Bone marrow (tissue), 2 donors: ENCODE data around the gene SNX27.
A peak's percentile ranks its signal among the peaks of the same experiment; 100 is the strongest.
"Not testable (repeated sequence)": the region's sequence is repeated elsewhere in the genome, so short reads cannot be mapped to it uniquely, and the experiment has no call there.

Source experiments
- DNase-seq, 2 donors: peaks; one replicate each; lab custom pipeline; 2025; lab: John Stamatoyannopoulos, UW

The SNX27 gene

DNA sequence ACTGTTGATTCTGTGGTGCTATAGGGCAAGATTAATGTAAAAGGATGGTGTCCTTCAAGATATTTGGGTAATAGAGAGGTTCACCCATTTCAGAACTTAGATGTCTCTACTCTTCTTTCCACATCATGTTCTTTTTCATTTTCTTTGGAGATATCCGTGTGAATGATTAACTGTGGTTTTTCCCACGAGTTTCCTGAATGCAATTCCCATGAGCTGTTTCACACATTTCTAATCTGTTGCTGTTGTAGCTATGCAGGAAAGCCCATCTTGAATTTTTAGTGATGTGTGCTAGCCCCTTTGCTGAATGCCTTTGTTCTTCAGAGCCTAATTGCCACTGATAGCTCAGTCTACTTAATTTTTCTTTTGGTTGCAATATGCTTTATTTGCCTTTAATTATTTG is 27.6 kb downstream of the SNX27 start:
- no peak for DNase-seq

DNA sequence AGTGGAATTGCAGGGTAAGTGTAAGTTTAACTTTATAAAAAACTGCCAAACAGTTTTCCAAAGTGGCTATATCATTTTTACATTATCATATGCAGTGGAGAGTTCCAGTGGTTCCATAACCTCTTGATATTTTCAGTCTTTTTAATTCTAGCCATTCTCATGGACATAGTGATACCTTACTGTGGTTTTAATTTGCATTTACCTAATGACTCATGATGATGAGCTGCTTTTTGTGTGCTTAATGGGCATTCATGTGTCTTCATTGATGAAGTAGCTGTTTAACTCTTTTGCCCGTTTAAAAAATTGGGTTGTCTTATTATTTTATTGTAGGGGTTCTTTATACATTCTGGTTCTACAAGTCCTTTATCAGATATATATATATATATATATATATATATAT is 29.4 kb downstream of the SNX27 start:
- no peak for DNase-seq

DNA sequence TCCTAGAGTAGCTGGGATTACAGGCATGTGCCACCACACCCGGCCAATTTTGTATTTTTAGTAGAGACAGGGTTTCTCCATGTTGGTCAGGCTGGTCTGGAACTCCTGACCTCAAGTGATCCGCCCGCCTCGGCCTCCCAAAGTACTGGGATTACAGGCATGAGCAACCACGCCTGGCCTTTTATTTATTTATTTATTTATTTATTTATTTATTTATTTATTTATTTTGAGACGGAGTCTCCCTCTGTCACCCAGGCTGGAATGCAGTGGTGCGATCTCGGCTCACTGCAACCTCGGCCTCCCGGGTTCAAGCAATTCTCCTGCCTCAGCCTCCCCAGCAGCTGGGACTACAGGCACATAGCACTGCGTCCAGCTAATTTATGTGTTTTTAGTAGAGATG is 31.2 kb downstream of the SNX27 start:
- DNase-seq, result not testable (repeated sequence)

DNA sequence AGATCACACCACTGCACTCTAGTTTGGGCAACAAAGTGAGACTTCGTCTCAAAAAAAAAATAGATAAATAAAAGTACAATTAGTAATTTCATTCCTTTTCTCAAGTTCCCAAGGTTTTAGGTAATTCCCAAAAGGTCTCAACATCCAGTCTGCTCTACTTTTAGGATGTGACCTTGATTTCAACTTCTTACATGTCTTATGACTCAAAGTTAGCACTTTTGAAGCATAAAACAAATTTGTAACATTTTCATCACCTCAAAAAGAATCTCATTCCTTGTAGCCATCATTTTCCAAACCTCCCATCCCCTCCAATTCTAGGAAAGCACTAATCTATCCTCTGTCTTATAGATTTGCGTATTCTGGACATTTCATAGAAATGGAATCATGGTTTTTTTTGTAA is 32.2 kb downstream of the SNX27 start:
- DNase-seq, result no peak

DNA sequence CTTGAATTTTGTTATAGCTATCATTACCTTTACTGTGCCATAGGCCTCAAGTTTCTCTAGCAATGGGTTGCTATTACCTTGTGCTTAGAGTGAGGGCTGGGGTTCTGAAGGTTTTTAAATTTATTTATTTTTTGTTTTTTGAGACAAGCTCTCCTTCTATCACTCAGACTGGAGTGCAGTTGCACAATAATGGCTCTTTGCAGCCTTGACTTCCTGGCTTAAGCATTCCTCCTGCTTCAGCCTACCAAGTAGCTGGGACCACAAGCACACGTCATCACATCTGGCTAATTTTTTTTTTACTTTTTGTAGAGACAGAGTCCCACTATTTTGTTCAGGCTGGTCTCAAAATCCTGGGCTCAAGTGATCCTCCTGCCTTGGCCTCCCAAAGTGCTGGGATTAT is 41.5 kb downstream of the SNX27 start:
- DNase-seq, result peak in 1 of 2 donors; percentile 47

DNA sequence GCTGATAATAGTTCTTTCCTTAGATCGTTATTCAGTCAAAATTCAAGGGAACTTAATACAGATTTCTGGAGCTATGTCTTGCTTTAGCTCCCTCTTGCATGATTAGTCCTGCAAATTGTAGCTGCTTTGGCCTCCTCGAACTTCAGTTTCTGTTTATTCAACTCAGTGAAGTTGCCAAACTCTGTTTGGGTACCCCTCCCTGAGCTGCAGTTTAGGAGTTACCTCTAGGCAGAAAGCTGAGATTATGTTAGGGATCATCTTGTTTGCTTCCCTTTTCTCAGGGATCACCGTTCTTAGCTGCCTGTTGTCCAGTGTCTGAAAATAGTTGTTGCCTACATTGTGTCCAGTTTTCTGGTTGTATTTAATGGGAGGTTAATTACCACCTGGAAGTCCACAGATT is 43.5 kb downstream of the SNX27 start:
- no peak for DNase-seq

DNA sequence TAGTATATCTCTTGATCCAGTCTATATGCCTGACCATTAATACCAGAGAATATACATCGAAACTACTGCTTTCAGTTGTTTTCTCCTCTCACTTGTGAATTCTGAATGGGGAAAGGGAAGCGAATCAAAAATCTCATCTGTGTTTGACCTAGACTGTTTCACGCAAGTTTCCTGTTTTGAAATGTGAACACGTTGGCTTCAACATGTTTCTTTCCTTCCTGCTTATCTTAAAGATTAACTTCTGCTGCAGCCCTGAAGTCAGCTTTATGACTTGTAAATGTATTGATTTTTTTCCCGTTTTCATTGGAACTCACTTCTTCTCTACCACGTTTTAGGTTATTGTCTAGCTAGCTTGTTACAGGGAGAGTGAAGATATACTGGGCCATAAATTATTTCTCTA is 49.9 kb downstream of the SNX27 start:
- DNase-seq, result peak in 1 of 2 donors; percentile 38

DNA sequence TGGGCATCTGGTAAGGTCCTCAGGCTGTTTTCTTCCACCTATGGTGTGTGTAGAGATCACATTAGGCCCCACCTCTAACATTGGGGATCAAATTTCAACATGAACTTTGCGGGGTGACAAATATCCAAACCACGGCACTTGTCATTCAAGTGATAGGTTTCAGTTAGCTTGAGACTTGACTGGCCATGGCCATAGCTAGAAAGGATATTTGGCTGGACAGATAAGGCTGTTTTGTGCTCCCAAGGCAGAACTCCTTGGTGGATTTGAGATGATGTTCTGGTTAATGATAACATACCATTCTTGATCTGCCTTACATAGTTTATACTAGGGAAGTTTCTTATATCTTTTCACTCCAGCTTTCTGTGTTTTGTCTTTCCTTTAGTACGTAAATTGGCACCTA is 56.2 kb downstream of the SNX27 start:
- no peak for DNase-seq

DNA sequence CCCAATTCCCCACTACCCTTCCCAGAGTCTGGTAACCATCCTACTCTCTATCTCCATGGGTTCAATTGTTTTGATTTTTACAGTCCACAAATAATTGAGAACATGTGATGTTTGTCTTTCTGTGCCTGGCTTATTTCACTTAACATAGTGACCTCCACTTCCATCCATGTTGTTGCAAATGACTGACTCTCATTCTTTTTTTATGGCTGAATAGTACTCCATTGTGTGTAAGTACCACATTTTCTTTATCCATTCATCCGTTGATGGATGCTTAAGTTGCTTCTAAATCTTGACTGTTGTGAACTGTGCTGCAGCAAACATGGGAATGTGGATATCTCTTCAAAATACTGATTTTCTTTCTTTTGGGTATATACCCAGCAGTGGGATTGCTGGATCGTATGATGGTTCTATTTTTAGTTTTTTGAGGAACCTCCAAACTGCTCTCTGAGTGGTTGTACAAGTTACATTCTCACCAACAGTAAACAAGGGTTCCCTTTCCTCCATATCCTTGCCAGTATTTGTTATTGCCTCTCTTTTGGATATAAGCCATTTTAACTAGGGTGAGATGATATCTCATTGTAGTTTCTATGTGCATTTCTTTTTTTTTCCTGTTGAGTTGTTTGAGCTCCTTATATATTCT is 58.3 kb downstream of the SNX27 start:
- not testable (repeated sequence) for DNase-seq

DNA sequence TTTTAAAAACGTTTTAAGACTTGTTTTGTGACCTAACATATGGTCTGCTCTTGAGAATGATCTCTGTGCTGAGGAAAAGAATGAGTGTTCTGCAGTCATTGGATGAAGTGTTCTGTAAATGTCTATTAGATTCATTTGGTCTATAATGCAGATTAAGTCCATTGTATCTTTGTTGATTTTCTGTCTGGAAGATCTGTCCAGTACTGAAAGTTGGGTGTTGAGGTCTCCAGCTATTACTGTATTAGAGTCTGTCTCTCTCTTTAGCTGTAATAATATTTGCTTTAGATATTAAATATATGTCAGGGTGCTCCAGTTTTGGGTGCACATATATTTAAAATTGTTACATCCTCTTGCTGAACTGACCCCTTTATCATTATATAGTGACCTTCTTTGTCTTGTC is 61.6 kb downstream of the SNX27 start:
- DNase-seq, result no peak

DNA sequence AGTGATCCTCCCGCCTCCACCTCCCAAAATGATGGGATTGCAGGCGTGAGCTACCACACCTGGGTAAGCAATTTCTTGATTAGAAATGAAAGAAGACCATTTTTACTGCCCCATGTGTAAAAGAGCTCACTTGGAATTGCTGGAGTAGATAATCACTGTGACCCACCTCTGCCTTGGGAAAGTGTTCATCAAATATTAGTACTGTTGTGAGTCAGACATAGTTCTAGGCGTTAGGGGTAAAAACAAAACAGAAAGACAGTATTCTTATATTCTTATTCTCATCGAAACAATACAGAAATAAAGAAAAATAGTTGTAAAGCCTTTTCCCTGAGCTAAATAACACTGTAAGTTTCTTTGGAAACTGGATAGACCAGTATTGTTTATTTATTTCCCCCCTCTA is 68.5 kb downstream of the SNX27 start:
- DNase-seq, result no peak

DNA sequence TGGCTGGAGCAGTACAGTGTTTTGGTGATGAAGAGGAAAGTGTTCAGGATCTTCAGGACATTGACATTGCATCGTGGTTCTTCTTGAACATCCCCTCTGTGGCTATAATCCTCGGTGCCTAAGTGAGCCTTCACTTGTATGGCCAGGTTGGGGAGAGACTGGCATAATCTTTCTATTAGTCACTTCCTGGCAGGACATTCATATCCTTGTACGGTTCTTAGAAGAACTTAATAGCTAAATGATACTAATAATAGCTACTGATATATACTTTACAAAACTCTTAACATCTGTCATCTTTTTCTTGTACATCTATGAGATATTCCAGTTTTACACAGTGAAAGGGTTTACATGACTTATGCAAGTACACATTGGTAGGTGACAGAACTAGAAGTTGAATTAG is 69.0 kb downstream of the SNX27 start:
- no peak for DNase-seq

DNA sequence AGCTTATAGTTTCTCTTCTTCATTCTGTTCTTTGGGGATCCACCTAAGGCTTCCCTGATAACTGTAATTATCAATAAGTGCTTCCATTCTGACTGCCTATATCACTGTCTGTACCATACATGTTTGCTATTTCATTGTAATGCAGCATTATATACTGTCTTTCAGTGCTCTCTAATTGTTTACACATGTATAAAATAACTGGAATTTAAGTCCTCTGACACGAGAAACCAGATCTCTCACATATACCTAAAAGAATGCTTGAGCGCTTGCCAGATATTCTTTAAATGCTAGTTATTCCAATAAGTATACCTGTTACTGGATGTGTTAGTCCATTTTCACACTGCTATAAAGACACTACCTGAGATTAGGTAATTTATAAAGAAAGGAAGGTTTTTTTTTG is 70.1 kb downstream of the SNX27 start:
- DNase-seq, result no peak

DNA sequence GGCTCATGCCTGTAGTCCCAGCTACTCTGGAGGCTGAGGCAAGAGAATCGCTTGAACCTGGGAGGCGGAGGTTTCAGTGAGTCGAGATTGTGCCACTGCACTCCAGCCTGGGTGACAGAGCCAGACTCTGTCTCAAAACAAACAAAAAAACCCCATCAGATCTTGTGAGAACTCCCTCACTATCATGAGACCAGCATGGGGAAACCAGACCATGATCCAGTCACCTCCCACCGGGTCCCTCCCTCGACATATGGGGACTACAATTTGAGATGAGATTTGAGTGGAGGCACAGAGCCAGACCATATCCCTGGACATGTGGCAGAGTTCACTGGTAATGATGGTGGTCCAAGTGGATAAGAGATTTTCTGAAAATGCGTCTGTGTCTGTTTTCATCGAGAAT is 71.1 kb downstream of the SNX27 start:
- DNase-seq, result not testable (repeated sequence)

DNA sequence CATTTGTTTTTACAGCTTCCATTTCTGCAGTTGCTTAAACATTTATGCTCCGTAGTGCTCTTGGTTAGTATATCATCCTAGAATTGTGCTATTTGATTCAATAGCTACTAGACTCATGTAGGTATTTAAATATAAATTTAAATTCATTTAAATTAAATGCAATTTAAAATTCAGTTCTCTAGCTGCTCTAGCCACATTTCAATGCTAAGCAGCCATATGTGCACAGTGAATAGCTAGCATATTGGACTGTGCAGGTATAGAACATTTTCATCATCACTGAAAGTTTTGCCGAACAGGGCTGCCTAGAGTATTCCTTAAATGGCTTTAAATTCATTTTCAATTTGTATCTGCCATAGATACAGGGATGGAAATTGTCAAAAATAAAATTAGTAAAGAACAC is 72.3 kb downstream of the SNX27 start:
- DNase-seq, result no peak

DNA sequence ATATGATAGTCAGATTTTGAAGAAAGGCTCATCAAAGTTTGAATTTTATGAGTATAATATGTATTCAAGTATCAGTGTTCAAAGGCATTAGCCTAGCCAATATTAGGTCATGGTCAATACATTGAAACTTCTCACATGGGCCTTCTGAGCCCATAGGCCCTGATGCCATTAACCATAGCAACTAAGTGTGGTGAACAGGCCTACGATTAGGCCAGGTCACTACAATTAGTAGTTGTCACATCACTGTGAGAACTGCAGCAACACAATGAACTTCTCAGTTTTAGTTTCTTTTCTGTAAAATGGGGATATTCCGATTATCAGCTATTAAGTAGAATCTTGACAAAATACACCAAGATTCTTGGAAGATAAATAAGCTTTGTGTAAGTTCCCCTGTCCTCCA is 74.7 kb downstream of the SNX27 start:
- no peak for DNase-seq

DNA sequence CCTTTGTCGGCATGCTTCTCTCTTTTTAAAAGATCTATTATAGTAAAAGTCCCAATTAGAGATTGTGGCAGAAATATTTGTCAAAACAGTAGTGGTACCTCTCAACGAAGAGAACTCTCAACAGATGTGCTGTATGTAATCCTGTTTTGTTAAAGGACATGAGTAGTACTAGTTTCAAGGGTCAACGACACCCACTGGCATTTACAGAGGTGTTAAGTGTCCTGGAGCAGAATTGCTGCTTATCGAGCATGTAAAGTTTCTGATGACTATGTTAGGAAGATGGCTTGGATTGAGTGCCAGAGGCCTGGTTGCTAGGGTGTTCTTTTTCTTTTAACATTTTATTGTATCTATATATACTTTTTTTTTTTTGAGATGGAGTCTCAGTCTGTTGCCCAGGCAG is 77.6 kb downstream of the SNX27 start:
- DNase-seq, result no peak

DNA sequence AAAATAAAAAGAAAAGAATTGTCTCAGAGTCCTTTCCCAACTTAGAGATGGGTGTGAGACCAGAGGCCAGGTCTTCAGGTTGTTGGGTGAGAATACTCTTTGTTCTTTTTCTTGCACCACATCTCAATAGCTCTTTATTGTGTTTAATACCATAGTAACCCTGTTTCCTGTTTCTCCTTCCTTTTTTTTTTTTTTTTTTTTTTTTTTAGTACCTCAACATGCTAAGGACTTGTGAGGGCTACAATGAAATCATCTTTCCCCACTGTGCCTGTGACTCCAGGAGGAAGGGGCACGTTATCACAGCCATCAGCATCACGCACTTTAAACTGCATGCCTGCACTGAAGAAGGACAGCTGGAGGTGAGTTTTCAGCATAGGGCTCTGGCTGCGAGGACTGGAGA is 80.4 kb downstream of the SNX27 start:
- DNase-seq, result no peak

DNA sequence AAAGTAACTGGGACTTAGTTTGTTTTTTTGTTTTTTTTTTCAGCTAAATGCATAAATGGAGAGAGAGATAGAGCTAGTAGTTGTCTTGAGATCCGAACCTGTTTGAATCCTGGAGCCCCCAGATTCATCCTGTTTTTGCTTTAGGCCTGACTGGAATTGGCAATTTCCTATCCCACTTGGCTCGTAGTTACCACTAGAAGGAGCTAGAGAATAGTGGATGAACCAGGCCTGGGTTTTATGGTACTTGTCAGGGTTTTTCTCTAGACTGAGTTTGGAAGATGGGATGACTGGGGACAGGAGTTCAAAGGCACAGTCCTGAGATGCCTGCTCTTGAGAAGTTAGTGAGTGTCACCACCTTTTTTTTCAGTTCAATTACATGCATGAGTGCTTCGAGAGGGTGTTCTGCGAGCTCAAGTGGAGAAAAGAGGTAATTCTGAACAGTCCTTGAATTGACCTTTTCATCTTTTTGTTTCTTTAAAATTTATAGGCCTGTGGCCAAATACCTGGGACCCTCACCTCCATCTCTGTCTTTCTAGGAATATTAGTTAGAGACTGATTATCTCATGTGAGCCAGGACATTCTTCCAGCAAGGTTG is 81.3 kb downstream of the SNX27 start:
- no peak for DNase-seq

DNA sequence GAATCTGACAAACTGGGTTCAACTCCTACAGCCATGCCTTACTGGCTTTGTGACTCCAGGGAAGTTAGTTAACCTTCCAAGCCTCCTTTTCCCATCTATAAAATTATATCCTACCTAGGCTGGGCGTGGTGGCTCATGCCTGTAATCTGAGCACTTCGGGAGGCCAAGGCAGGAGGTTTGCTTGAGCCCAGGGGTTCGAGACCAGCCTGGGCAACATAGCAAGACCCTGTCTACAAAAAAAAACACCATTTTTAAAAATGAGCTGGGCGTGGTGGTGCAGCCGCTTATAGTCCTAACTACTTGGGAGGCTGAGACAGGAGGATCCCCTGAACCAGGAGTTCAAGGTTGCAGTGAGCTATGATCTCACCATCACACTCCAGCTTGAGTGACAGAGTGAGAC is 89.7 kb downstream of the SNX27 start:
- DNase-seq, result no peak

DNA sequence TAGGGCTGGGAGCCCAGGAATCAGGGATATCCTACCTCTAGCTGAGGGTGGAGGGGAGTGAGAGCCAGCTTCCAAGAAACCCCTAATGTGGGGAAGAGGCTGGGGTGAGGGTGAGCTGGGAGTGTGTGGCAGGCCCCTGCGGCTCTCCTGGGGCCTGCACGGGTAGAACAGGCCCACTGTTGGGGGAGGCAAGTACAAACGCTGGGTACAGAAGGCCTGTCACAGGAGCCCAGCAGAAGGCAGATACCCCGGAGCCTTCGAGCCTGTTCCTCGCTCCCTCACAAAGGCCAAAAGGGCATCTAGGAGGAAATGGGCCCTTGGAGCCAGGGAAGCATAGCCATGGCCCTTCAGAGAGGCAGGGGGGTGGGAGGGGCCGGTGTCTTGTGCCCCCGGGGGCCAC is 91.1 kb downstream of the SNX27 start:
- DNase-seq, result no peak

DNA sequence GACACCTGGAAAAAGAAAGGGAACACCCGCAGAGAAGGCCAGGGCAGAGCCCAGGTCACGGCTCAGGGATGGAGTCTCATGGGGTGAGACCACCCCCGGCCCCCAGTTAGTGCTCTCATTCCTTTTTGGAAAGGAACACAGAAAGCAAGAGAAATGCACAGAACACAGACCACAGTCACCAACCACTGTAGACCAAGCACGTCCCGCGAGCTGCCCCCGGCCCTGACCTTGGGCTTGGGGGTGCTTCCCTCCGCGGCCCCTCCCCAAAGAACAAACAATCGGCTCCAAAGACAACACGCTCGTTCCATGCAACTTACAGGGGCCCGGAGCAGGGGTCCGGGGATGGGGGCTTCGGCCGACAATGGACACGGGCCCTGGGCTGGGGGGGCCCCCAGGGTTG is 92.0 kb downstream of the SNX27 start:
- no peak for DNase-seq

DNA sequence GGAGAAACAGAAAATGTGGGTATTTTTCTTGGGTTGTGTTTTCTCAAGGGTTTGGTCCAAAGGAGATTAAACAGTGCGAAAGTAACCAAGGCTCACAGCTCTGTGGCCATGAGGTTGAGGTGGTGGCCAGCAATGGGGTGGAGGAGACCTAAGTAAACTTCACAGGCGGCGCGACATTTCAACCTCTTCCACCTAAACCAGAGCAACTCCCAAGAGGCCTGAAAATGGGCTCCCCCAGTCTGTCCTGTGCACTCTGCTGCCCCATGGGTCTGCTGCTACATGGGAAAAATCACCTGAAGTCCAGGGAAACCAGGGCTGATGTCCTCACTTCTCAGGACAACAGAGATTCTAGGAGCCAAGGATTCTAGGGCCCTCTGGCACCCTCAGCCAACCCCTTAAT is 92.4 kb downstream of the SNX27 start:
- DNase-seq, result no peak

DNA sequence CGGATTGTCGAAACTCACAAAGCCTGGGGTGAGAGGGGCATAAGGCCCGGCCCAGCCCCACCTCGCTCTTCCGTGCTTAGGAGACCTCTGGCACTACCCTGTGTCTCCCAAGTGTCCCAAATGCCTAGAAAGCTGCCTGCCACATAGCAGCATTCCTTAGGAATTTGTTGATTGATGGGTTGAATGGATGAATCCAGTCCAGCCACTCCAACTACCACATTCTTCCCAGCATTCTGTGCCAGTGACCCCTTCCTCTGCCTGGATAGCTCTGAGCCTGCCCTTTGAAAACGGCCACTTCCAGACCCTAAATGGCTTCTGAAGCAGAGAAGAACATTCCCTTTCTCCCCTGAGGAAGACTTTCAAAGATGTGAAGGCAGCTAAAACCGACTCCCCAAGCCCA is 93.3 kb downstream of the SNX27 start:
- DNase-seq, result no peak
